Prostate gland (tissue), 2 donors: ENCODE data around the gene MAN2A2.
"Not testable (repeated sequence)": the region's sequence is repeated elsewhere in the genome, so short reads cannot be mapped to it uniquely, and the experiment has no call there.

Source experiments
- CTCF ChIP-seq, 4 experiments: fragments of 200-600 bp in 2 of 4; fragments of 450-650 bp in 2 of 4; sonication (generic) in 2 of 4; IDR thresholded peaks; 1 replicate in 3 of 4; 2 replicates in 1 of 4; pipeline ENCODE4 v1.5.1; 2016 to 2019; ENCODE audit warnings: antibody characterized with exemption in 4 of 4, mild to moderate bottlenecking in 2 of 4, moderate library complexity in 2 of 4
- POLR2A ChIP-seq: fragments of 450-650 bp; IDR thresholded peaks from one replicate; pipeline ENCODE4 v1.6.1; 2016; ENCODE audit warnings: antibody characterized with exemption, mild to moderate bottlenecking
- POLR2AphosphoS5 ChIP-seq: sonication (generic); formaldehyde crosslinking; IDR thresholded peaks from one replicate; pipeline ENCODE4 v1.6.1; 2017; ENCODE audit warnings: antibody characterized with exemption

GRCh38 chr15:90897131-90897655 lies 5.9 kb upstream of the MAN2A2 start:
- not testable (repeated sequence) for TF ChIP-seq CTCF (IDR thresholded peaks at IDR 0.05); POLR2A; POLR2AphosphoS5
